Ectodermal cell (in vitro differentiated cells): ENCODE measurements around the gene RCOR1.

Experiments
- H3K27ac ChIP-seq: 2 replicates; pipeline ENCODE4 v1.7.0; 2013; ENCODE audit warnings: mild to moderate bottlenecking, low read depth, low read length; ENCODE audit not compliant: insufficient read depth, poor library complexity, severe bottlenecking
- H3K27me3 ChIP-seq: 2 replicates; pipeline ENCODE4 v1.7.0; 2013; ENCODE audit warnings: mild to moderate bottlenecking, low read length; ENCODE audit not compliant: insufficient read depth, control insufficient read depth, poor library complexity, severe bottlenecking
- H3K36me3 ChIP-seq: one replicate; pipeline ENCODE4 v1.7.0; 2013; ENCODE audit warnings: low read length; ENCODE audit not compliant: control insufficient read depth, insufficient read depth
- H3K4me1 ChIP-seq: one replicate; pipeline ENCODE4 v1.7.0; 2013; ENCODE audit warnings: low read length; ENCODE audit not compliant: control insufficient read depth, insufficient read depth
- H3K4me3 ChIP-seq: 2 replicates; pipeline ENCODE4 v1.7.0; 2013; ENCODE audit warnings: low read depth, low read length, control low read depth; ENCODE audit not compliant: insufficient read depth
- H3K9me3 ChIP-seq: 2 replicates; pipeline ENCODE4 v1.7.0; 2013; ENCODE audit warnings: mild to moderate bottlenecking, low read length, moderate library complexity; ENCODE audit not compliant: control insufficient read depth
- WGBS, 2 experiments: methylation state at CpG; one replicate each; pipeline ENCODE4 v1.1.7; 2013; ENCODE audit warnings: missing lambda C conversion rate in 2 of 2; 5-methylcytosine and 5-hydroxymethylcytosine counted together

The RCOR1 gene

DNA sequence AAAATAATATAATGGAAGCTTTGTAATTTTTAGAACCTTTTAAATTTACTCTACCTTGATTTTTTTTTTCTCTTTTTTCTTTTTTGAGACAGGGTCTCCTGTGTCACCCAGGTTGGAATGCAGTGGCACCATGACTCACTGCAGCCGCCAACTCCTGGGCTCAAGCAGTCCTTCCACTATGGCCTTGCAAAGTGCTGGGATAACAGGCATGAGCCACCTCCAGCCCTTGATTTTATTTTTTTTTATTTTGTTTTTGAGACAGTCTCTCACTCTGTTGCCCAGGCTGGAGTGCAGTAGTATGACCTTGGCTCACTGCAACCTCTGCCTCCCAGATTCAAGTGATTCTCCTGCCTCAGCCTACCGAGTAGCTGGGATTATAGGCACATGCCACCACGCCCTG is 119.5 kb downstream of the RCOR1 start:
- WGBS, 2 experiments: 90 to 93% methylated on average over 3 of the region's 3 CpGs
- Histone ChIP-seq H3K27ac (no peak overlapping the region), H3K4me3 (no peak overlapping the region), H3K9me3 (no peaks in the 10 kb centered on the region), H3K4me1 (peaks cover under 1% of the 10 kb centered on the region), H3K36me3 (no peaks in the 10 kb centered on the region), H3K27me3 (no peaks in the 10 kb centered on the region)

DNA sequence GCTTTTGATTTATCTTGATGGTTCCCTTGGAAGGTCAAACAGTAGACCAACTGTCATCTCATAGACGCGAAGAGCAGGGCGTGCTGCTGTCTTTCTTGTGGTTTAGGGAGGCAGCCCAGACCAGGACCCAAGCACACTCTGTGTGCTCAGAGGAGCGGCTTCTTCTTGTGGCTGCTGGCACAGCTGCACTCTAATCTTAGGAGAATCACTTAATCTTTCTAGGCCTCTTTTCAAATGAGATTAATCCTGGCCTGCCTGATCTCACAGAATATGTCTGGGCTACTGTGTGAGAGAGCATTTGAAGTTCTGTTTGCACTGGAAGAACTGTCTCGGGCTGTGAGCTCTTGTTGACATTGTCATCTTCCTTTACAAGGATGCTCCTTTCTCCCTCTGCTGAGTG is 124.8 kb downstream of the RCOR1 start:
- Histone ChIP-seq H3K4me3 (no peak overlapping the region), H3K27ac (no peak overlapping the region), H3K4me1 (peaks cover 4% of the 10 kb centered on the region), H3K36me3 (no peaks in the 10 kb centered on the region), H3K9me3 (no peaks in the 10 kb centered on the region), H3K27me3 (no peaks in the 10 kb centered on the region)
- 91% methylated on average over 5 of the region's 5 CpGs for WGBS, 2 experiments

DNA sequence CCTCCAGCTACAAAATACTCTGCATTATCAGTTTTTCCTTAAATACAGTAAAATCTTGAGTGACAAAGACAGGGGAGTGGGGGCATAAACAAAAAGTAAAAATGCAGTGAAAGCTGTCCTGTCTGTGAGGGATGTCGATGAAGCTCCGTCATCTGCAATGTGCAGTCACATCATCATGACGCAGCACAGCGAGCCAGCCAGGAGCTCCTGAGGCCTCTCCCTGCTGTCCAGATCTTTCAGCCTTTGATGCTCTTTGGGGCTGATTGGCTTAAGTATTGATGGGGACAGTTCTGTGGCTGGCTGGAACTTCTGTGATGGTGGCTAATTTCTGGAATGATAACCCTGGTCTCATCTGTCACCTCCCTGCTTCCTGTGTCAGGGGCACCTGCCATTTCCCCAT is 130.2 kb downstream of the RCOR1 start:
- Histone ChIP-seq H3K27me3 (no peaks in the 10 kb centered on the region), H3K4me1 (no peaks in the 10 kb centered on the region), H3K27ac (no peak overlapping the region), H3K36me3 (peaks cover 27% of the 10 kb centered on the region), H3K4me3 (no peak overlapping the region), H3K9me3 (no peaks in the 10 kb centered on the region)
- WGBS, 2 experiments: 96 to 97% methylated on average over 4 of the region's 4 CpGs

DNA sequence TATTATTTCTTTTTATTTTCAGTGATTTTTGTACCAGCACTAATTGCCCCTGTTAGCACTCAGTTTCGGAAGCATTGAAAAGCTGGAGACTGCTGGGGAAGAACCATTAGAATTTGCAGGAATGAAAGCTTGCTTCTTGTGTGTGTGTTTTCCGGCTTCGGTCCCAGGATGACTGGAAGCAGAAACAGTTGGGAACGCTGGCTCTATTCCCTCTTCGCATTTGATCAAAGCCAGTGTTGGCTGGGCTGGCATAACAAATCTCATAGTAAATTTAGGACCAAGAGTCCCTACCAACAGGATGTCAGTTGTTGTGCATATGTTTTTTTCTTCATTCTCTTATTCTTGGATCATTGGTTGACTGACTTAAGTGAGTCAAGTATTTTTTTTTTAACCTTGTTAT is 131.2 kb downstream of the RCOR1 start:
- H3K27ac ChIP-seq: no peak overlapping the region
- no peaks in the 10 kb centered on the region for H3K9me3 ChIP-seq
- 94 to 97% methylated on average over 5 of the region's 5 CpGs for WGBS, 2 experiments
- H3K36me3 ChIP-seq: peaks cover 30% of the 10 kb centered on the region
- no peak overlapping the region for H3K4me3 ChIP-seq
- H3K27me3 ChIP-seq: no peaks in the 10 kb centered on the region
- H3K4me1 ChIP-seq: no peaks in the 10 kb centered on the region

GRCh38 chr14:102726191-102726949 is 133.9 kb downstream of the RCOR1 start:
- no peaks in the 10 kb centered on the region for H3K9me3 ChIP-seq
- H3K36me3 ChIP-seq: peaks cover 30% of the 10 kb centered on the region
- no peak overlapping the region for H3K4me3 ChIP-seq
- H3K27ac ChIP-seq: no peak overlapping the region
- WGBS, 2 experiments: 95% methylated on average over 19 of the region's 19 CpGs
- no peaks in the 10 kb centered on the region for H3K4me1 ChIP-seq
- H3K27me3 ChIP-seq: no peaks in the 10 kb centered on the region

GRCh38 chr14:102727336-102728095 is 135.1 kb downstream of the RCOR1 start:
- H3K27me3 ChIP-seq: no peaks in the 10 kb centered on the region
- H3K36me3 ChIP-seq: peaks cover 29% of the 10 kb centered on the region
- WGBS, 2 experiments: 96 to 98% methylated on average over 9 of the region's 9 CpGs
- H3K27ac ChIP-seq: no peak overlapping the region
- no peaks in the 10 kb centered on the region for H3K9me3 ChIP-seq
- no peaks in the 10 kb centered on the region for H3K4me1 ChIP-seq
- H3K4me3 ChIP-seq: no peak overlapping the region

GRCh38 chr14:102728501-102728900 is 136.1 kb downstream of the RCOR1 start:
- Histone ChIP-seq H3K27ac (no peak overlapping the region), H3K27me3 (no peaks in the 10 kb centered on the region), H3K4me1 (no peaks in the 10 kb centered on the region), H3K36me3 (peaks cover 22% of the 10 kb centered on the region), H3K9me3 (no peaks in the 10 kb centered on the region), H3K4me3 (no peak overlapping the region)
- WGBS, 2 experiments: 92 to 95% methylated on average over 6 of the region's 6 CpGs

DNA sequence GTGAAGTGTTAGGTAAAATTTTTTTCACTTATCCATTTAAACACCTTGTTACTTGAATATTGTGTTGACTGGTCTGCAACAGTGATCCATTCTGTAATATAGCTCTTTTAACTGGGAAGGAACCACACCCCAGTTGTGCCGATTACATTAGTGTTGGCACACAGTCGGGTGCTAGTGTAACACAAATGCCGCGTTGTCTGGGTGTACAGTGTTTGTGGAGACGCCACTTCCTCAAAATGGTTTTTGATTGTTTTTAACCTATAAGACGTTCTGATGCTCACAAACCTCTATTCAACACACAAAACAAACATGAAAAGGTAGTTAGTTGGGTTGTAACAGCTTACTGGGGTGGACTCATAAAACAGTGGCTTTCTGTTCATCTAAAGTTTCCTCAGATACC is 136.8 kb downstream of the RCOR1 start:
- H3K27ac ChIP-seq: no peak overlapping the region
- H3K9me3 ChIP-seq: no peaks in the 10 kb centered on the region
- H3K36me3 ChIP-seq: peaks cover 17% of the 10 kb centered on the region
- H3K4me3 ChIP-seq: no peak overlapping the region
- no peaks in the 10 kb centered on the region for H3K27me3 ChIP-seq
- 91 to 94% methylated on average over 5 to 6 of the region's 6 CpGs for WGBS, 2 experiments
- H3K4me1 ChIP-seq: no peaks in the 10 kb centered on the region

- Histone ChIP-seq H3K4me3 (no peak overlapping the region), H3K9me3 (no peaks in the 10 kb centered on the region), H3K4me1 (no peaks in the 10 kb centered on the region), H3K36me3 (peaks cover 17% of the 10 kb centered on the region), H3K27me3 (no peaks in the 10 kb centered on the region), H3K27ac (no peak overlapping the region)
- 96 to 98% methylated on average over 8 of the region's 8 CpGs for WGBS, 2 experiments
Observed at GRCh38 chr14:102729825-102730224, 137.4 kb downstream of the RCOR1 start.

- Histone ChIP-seq H3K4me1 (no peaks in the 10 kb centered on the region), H3K9me3 (no peaks in the 10 kb centered on the region), H3K36me3 (peaks cover 8% of the 10 kb centered on the region), H3K4me3 (no peak overlapping the region), H3K27ac (no peak overlapping the region), H3K27me3 (no peaks in the 10 kb centered on the region)
- WGBS, 2 experiments: 94% methylated on average over 15 of the region's 15 CpGs
Observed at GRCh38 chr14:102731101-102731870, 138.8 kb downstream of the RCOR1 start.
